Activated CD8-positive, alpha-beta T cell treated with anti-CD3 and anti-CD28 coated beads for 36 hours (primary cell): ENCODE results near the gene SLC39A5. TPM values are rescaled to one million over a fixed set of nuclear protein-coding genes. Genes with fewer than 3 reads are reported as not detected.

Experiments
- ATAC-seq: fragments of 200-7000 bp; cut with Tn5 transposase; one replicate; pipeline ENCODE4 v1.10.0; 2021; ENCODE audit warnings: mild to moderate bottlenecking, moderate library complexity
- CTCF ChIA-PET: fragments of 350-600 bp; sonication (Branson Sonifier 250); formaldehyde crosslinking; loops from one replicate; lab custom pipeline; 2021; ENCODE audit warnings: antibody characterized with exemption; lab: Charles Lee
- POLR2A ChIA-PET: fragments of 350-600 bp; sonication (Branson Sonifier 250); formaldehyde crosslinking; loops from one replicate; lab custom pipeline; 2021; ENCODE audit warnings: antibody characterized with exemption; lab: Charles Lee
- DNase-seq: peaks from one replicate; pipeline ENCODE4 v3.0.0-alpha.2; 2020
- H3K27ac Mint-ChIP-seq: one replicate; pipeline ENCODE4 v1.8.0; 2021; ENCODE audit warnings: mild to moderate bottlenecking, mixed read lengths
- H3K27me3 Mint-ChIP-seq: one replicate; pipeline ENCODE4 v1.8.0; 2021; ENCODE audit warnings: mixed read lengths
- H3K36me3 Mint-ChIP-seq: one replicate; pipeline ENCODE4 v1.8.0; 2021; ENCODE audit warnings: low read depth, mixed read lengths
- H3K4me1 Mint-ChIP-seq: one replicate; pipeline ENCODE4 v1.8.0; 2021; ENCODE audit warnings: low read depth, mixed read lengths
- H3K4me3 Mint-ChIP-seq: one replicate; pipeline ENCODE4 v1.8.0; 2021; ENCODE audit warnings: mild to moderate bottlenecking, moderate library complexity, mixed read lengths
- H3K9me3 Mint-ChIP-seq: one replicate; pipeline ENCODE4 v1.8.0; 2021; ENCODE audit warnings: mixed read lengths
- intact Hi-C: fragments of 100-400 bp; cut with micrococcal nuclease; formaldehyde crosslinking; loops from one replicate; pipeline ENCODE4 v1.10.0; 2022
- total RNA-seq, 2 experiments: library from RNA; stranded (reverse); gene quantifications; one replicate each; pipeline ENCODE4 v1.2.3, GENCODE V29; 2021
- TF ChIP-seq, protein P1 (sequence below): fragments of 200-600 bp; IDR thresholded peaks from one replicate; pipeline ENCODE4 v1.8.0; 2022; ENCODE audit warnings: antibody characterized with exemption, mild to moderate bottlenecking

SLC39A5 gene
- total RNA-seq, 2 experiments from 2014 or later = 0.41 to 0.54 TPM

- Mint-ChIP-seq H3K9me3 (no peaks in the 10 kb centered on the region), H3K4me3 (no peak overlapping the region), H3K4me1 (peaks cover 4% of the 10 kb centered on the region), H3K36me3 (peaks cover 14% of the 10 kb centered on the region), H3K27ac (no peak overlapping the region), H3K27me3 (no peaks in the 10 kb centered on the region)
- TF ChIP-seq, protein P1, sequence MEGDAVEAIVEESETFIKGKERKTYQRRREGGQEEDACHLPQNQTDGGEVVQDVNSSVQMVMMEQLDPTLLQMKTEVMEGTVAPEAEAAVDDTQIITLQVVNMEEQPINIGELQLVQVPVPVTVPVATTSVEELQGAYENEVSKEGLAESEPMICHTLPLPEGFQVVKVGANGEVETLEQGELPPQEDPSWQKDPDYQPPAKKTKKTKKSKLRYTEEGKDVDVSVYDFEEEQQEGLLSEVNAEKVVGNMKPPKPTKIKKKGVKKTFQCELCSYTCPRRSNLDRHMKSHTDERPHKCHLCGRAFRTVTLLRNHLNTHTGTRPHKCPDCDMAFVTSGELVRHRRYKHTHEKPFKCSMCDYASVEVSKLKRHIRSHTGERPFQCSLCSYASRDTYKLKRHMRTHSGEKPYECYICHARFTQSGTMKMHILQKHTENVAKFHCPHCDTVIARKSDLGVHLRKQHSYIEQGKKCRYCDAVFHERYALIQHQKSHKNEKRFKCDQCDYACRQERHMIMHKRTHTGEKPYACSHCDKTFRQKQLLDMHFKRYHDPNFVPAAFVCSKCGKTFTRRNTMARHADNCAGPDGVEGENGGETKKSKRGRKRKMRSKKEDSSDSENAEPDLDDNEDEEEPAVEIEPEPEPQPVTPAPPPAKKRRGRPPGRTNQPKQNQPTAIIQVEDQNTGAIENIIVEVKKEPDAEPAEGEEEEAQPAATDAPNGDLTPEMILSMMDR = no peak
- ATAC-seq (no peak), DNase-seq (no peak)
- POLR2A ChIA-PET = interaction anchor here (0.6 to 1.3 kb wide), 2 partner anchors 10 to 55 kb away, joined by 4 to 6 read pairs; partner anchors contain the start of gene ANKRD52
- intact Hi-C loops = no loop called here
- CTCF ChIA-PET = interaction anchor here (0.8 to 10.0 kb wide), 4 partner anchors 12 to 156 kb away, joined by 3 to 87 read pairs (median 3); partner anchors contain the start of genes RNF41 and SMARCC2
These were observed 27.0 kb upstream of the SLC39A5 start for GRCh38 chr12:56202838-56203237.

DNA sequence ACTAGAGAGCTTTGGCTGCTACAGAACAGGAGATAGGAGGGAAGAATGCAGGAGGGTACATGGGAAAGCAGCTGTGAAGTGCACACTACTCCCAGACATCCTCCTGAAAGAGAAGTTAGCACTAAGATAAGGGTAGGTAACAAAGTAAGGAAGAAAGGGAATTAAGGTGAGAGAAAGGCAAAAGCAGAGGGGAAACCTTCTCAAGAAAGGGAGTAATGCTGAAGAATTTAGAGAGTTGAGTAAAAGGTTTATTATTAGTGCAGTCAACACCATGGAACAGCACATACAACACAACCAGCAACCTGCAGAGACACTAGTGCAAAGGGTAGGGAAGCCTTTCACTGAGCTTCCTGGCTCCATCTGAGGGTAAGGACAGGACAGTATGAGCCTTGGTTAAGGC lies 25.6 kb upstream of the SLC39A5 start:
- H3K9me3 Mint-ChIP-seq = no peaks in the 10 kb centered on the region
- TF ChIP-seq, protein P1 = no peak
- intact Hi-C loops = no loop called here
- POLR2A ChIA-PET = interaction anchor here (1.5 kb wide), 1 partner anchor 18 kb away, joined by 7 read pairs; the partner anchor contains the start of gene RNF41
- H3K27me3 Mint-ChIP-seq = no peaks in the 10 kb centered on the region
- H3K4me1 Mint-ChIP-seq = peaks cover 4% of the 10 kb centered on the region
- CTCF ChIA-PET = interaction anchor here (0.7 to 10.0 kb wide), 8 partner anchors 10 to 148 kb away, joined by 3 to 87 read pairs (median 6); partner anchors contain the start of genes ANKRD52, COQ10A, RNF41 and SMARCC2
- H3K36me3 Mint-ChIP-seq = peaks cover 16% of the 10 kb centered on the region
- no peak overlapping the region for H3K27ac Mint-ChIP-seq
- no peak overlapping the region for H3K4me3 Mint-ChIP-seq
- ATAC-seq (no peak), DNase-seq (no peak)

- no peak overlapping the region for H3K27ac Mint-ChIP-seq
- H3K4me1 Mint-ChIP-seq = peaks cover 4% of the 10 kb centered on the region
- no peak overlapping the region for H3K4me3 Mint-ChIP-seq
- ChIA-PET CTCF (interaction anchor here (1.0 to 10.0 kb wide), 15 partner anchors 9 to 258 kb away, joined by 3 to 87 read pairs (median 6); partner anchors contain the start of genes ANKRD52, COQ10A, RNF41 and SMARCC2), POLR2A (interaction anchor here (0.7 to 1.7 kb wide), 4 partner anchors 13 to 256 kb away, joined by 3 to 7 read pairs (median 4); partner anchors contain the start of gene RNF41)
- intact Hi-C loops = no loop called here
- peak; percentile 45 for ATAC-seq
- TF ChIP-seq, protein P1 = no peak
- no peaks in the 10 kb centered on the region for H3K27me3 Mint-ChIP-seq
- DNase-seq = no peak
- H3K9me3 Mint-ChIP-seq = no peaks in the 10 kb centered on the region
- peaks cover 23% of the 10 kb centered on the region for H3K36me3 Mint-ChIP-seq
These were observed 24.4 kb upstream of the SLC39A5 start for GRCh38 chr12:56205445-56205844.

DNA sequence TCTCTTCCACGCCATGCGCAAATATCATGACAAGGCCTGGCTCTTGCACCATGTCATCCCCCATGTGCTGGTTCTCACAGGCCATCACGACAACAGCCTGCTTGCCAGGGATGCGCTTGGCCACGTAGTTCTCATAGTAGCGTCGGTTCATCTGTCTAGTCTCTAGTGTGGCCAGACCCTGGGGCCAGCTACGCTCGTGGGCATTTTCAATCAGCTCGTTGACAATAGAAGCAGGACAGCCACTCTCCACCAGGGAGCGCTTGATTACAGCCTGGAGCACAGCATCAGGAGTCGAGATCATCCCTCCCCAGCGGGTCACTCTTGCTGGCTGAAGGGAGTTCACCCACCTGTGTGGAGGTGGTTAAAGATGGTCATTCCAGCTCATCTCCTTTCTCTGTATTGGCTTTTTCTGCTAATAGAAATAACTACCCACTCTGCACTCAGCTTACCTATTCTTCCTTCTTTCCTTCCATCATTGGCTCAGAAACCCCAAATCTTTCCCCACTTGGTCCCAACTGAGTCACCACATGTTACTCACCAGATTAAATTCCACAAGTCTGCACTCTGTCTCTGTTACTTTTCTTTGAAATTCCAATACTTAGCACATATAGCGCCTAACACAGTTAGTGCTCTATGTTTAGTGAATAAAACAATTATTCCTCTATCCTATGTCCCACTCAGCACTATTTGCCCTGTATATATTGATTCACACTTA lies 23.2 kb upstream of the SLC39A5 start:
- ChIA-PET CTCF (interaction anchor here (0.6 to 10.0 kb wide), 20 partner anchors 9 to 257 kb away, joined by 3 to 87 read pairs (median 5); partner anchors contain the start of genes ANKRD52, COQ10A, RNF41 and SMARCC2), POLR2A (interaction anchor here (1.2 to 1.7 kb wide), 3 partner anchors 8 to 48 kb away, joined by 3 to 5 read pairs (median 4); partner anchors contain the start of gene SMARCC2)
- intact Hi-C loops = no loop called here
- DNase-seq (peak; percentile 67), ATAC-seq (peak; percentile 80)
- Mint-ChIP-seq H3K4me1 (peaks cover 4% of the 10 kb centered on the region), H3K27me3 (no peaks in the 10 kb centered on the region), H3K9me3 (no peaks in the 10 kb centered on the region), H3K27ac (no peak overlapping the region), H3K36me3 (peaks cover 27% of the 10 kb centered on the region), H3K4me3 (no peak overlapping the region)
- TF ChIP-seq, protein P1 = peak; percentile 36
